Right cardiac atrium (tissue), 5 donors: ENCODE measurements around the gene CA10. TPM values are rescaled to one million over a fixed set of nuclear protein-coding genes. Genes with fewer than 3 reads are reported as not detected.

Source experiments
- ATAC-seq, 2 donors: fragments of 200-7000 bp; cut with Tn5 transposase; one replicate each; pipeline versions ENCODE4 v1.8.0 to v1.9.1; 2020; ENCODE audit warnings: moderate library complexity in 2 of 2, mild to moderate bottlenecking in 1 of 2
- DNase-seq, 3 donors: peaks; one replicate each; pipeline ENCODE4 v3.0.0-alpha.2; 2020
- H3K27ac ChIP-seq: one replicate; pipeline ENCODE4 v1.5.1; 2013; ENCODE audit warnings: mild to moderate bottlenecking, low read length, control low read depth, moderate library complexity
- H3K27me3 ChIP-seq: one replicate; pipeline ENCODE4 v1.6.1; 2013; ENCODE audit not compliant: control insufficient read depth, insufficient read depth
- H3K4me1 ChIP-seq: one replicate; pipeline ENCODE4 v1.6.1; 2013; ENCODE audit warnings: low read length; ENCODE audit not compliant: control insufficient read depth, insufficient read depth
- H3K4me3 ChIP-seq: one replicate; pipeline ENCODE4 v1.5.1; 2013; ENCODE audit warnings: low read length, control low read depth
- H3K9me3 ChIP-seq: one replicate; pipeline ENCODE4 v1.6.1; 2013; ENCODE audit warnings: low read length; ENCODE audit not compliant: control insufficient read depth
- WGBS: extraction: QIAGEN DNeasy Blood & Tissue Kit; methylation state at CpG from one replicate; pipeline ENCODE4 v1.1.7; 2013; 5-methylcytosine and 5-hydroxymethylcytosine counted together
- intact Hi-C, 4 donors: fragments of 100-400 bp; cut with DNase I; formaldehyde crosslinking; loops; one replicate each; pipeline versions ENCODE4 v1.11.0 to v1.14.0; 2022 to 2023
- polyA plus RNA-seq: library from polyadenylated mRNA; stranded (reverse); fragments of 200-250 nt; gene quantifications from one replicate; pipeline ENCODE4 v1.2.3, GENCODE V29; 2013
- total RNA-seq, 4 donors: library from RNA; stranded (reverse); fragmentation: NEBNext Ultra II Directional; extraction: Animal tissue kit (Norgen Biotek cat#: 25700); gene quantifications; one replicate each; pipeline ENCODE4 v1.2.1, GENCODE V29; 2021
- donor health status: healthy with polysubstance abuse.
- donor health status: DM: no; HTN: yes; CAD: no.
- donor health status: DM: no; HTN: no; CAD: no.
- donor health status: DM: no; HTN: yes; CAD: no; lungs with severe emphysema.
- donor health status: DM: yes; HTN: yes; CAD: no.

Gene CA10
- total and polyA plus RNA-seq, 5 donors: 0.05 TPM; not detected in 4

DNA sequence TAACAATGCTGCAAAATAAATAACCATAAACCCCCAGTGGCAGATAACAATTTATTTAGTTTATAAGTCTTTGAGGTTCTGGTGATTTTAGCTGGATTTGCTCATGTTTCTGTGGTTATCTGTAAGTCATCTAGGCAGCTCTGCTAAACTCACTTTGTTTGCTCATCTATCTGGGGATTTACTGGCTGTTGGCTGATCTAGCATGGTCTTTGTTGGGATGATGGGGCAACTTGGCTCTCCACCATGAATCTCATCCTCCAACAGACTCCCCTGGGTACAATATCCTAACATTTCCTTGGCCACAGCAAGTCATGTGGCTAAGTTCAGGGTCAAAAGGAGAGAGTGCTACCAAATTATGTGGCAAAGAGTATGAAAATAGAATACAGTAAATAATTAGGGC, 359.3 kb downstream of the CA10 start:
- H3K4me3 ChIP-seq: no peak overlapping the region
- intact Hi-C loops: no loop called here
- no peaks in the 10 kb centered on the region for H3K4me1 ChIP-seq
- no peak overlapping the region for H3K27ac ChIP-seq
- DNase-seq (no peak), ATAC-seq (no peak)
- H3K9me3 ChIP-seq: no peaks in the 10 kb centered on the region
- no peaks in the 10 kb centered on the region for H3K27me3 ChIP-seq

DNA sequence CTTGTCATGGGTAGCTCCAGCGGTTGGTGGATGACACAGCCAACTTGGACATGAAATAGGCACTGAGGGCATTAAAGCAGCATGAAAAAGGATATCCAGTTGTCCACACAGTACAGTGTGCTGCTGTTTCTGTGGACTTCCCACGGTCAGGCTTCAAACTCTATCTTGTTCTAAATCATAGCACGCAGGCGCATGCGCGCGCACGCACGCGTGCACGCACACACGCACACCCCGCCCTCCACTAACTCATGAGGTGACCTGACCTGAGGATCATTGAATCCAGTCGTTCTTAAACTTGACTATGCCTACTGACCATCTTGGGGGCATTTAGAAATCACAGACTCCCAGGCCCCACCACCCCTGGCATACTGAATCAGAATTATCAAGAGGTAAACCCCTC, 361.4 kb downstream of the CA10 start:
- DNase-seq (no peak), ATAC-seq (no peak)
- Histone ChIP-seq H3K4me3 (no peak overlapping the region), H3K27ac (no peak overlapping the region), H3K4me1 (no peaks in the 10 kb centered on the region), H3K27me3 (no peaks in the 10 kb centered on the region), H3K9me3 (no peaks in the 10 kb centered on the region)
- 92% methylated on average over 14 of the region's 14 CpGs for WGBS
- intact Hi-C loops: no loop called here

DNA sequence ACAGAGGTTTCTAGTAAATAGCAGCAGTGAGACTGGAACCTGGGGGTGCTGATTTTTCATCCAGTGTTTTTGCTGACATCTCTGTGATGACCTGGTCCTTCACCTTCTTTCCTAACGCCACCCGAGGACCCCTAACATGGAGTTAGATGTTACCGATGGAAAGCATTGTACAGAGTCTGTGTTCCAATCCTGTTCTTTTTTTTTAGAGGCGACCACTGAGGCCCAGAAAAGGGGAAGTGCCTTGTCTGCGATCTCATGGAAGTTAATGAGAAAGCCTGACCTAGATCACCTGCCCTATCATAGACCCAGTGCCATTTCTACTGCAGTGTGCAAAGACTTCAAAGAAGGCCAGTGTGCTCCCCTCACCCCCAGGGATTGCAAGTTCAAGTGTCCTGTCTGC, 362.5 kb downstream of the CA10 start:
- no peaks in the 10 kb centered on the region for H3K9me3 ChIP-seq
- no peak overlapping the region for H3K27ac ChIP-seq
- H3K27me3 ChIP-seq: no peaks in the 10 kb centered on the region
- 75% methylated on average over 5 of the region's 5 CpGs for WGBS
- no peak for DNase-seq
- intact Hi-C loops: no loop called here
- no peak for ATAC-seq
- H3K4me1 ChIP-seq: no peaks in the 10 kb centered on the region
- H3K4me3 ChIP-seq: no peak overlapping the region

- WGBS: 37% methylated on average over 1 of the region's 1 CpG
- intact Hi-C loops: no loop called here
- ATAC-seq: no peak
Observed at GRCh38 chr17:51795401-51795800, 363.1 kb downstream of the CA10 start.

DNA sequence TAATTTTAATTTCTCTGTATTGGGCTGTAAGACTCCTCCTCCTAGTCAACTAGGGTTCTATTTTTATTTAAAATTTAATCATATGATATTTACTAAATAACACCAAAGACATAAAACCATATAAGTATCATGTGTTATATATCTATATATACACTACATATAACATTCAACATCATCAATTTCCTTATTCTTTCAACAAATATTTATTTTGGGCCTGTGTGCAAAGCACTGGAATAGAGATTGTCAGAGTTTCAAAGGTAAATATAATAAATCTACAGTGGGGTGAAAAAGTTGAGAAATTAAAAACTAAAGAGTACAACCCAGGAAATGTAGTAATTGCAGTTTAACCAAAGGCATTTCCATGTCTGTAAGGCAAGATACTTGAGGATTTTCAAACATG, 364.0 kb downstream of the CA10 start:
- Histone ChIP-seq H3K4me1 (no peaks in the 10 kb centered on the region), H3K27me3 (no peaks in the 10 kb centered on the region), H3K9me3 (no peaks in the 10 kb centered on the region), H3K27ac (no peak overlapping the region), H3K4me3 (no peak overlapping the region)
- ATAC-seq (no peak), DNase-seq (no peak)
- intact Hi-C loops: no loop called here

More at GRCh38 chr17:51795401-51795800, 363.1 kb downstream of the CA10 start:
- Histone ChIP-seq H3K4me3 (no peak overlapping the region), H3K9me3 (no peaks in the 10 kb centered on the region), H3K4me1 (no peaks in the 10 kb centered on the region), H3K27ac (no peak overlapping the region), H3K27me3 (no peaks in the 10 kb centered on the region)
- DNase-seq: no peak

GRCh38 chr17:51793686-51794085, 364.8 kb downstream of the CA10 start:
- DNase-seq: no peak
- 97% methylated on average over 1 of the region's 1 CpG for WGBS
- no peak for ATAC-seq
- H3K27ac ChIP-seq: no peak overlapping the region
- no peaks in the 10 kb centered on the region for H3K4me1 ChIP-seq
- H3K4me3 ChIP-seq: no peak overlapping the region
- intact Hi-C loops: no loop called here
- no peaks in the 10 kb centered on the region for H3K27me3 ChIP-seq
- H3K9me3 ChIP-seq: no peaks in the 10 kb centered on the region

GRCh38 chr17:51778842-51779241, 379.7 kb downstream of the CA10 start:
- no peaks in the 10 kb centered on the region for H3K4me1 ChIP-seq
- no peak overlapping the region for H3K4me3 ChIP-seq
- 60% methylated on average over 5 of the region's 5 CpGs for WGBS
- no peak overlapping the region for H3K27ac ChIP-seq
- no peak for DNase-seq
- no peak for ATAC-seq
- intact Hi-C loops: no loop called here
- H3K9me3 ChIP-seq: no peaks in the 10 kb centered on the region
- H3K27me3 ChIP-seq: no peaks in the 10 kb centered on the region

DNA sequence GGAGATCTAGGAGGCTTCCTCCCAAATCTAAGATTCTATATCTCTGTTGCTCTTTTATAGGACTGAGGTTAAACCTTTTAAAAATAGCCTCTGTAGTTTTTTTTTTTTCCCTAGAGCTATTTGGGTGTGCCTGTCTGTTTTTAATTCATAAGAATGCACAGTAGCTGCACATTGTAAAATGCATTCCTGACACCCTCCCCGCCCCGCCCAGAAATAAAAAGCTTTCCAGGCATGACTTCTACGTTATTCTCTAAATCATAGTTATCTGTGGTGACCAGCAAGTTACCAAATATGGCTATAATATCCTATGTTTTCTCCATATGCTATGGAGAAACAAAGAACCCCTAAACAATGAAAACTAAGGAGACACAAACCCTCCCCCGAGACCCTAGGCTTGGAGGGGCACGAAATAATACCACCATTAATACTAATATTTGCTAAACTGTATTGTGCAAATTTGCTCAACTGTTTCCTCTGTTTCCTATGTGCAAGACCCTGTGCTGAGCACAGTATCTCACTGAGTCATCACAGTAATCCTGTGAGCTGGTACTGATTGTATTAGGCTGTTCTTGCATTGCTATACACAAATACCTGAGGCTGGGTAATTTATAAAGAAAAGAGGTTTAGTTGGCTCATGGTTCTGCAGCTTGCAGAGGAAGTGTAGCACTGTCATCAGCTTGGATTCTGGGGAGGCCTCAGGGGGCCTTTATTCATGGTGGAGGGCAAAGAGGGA, 388.3 kb downstream of the CA10 start:
- Histone ChIP-seq H3K27me3 (peaks cover 2% of the 10 kb centered on the region), H3K4me1 (no peaks in the 10 kb centered on the region), H3K27ac (no peak overlapping the region), H3K4me3 (no peak overlapping the region), H3K9me3 (no peaks in the 10 kb centered on the region)
- 75% methylated on average over 5 of the region's 5 CpGs for WGBS
- DNase-seq (no peak), ATAC-seq (no peak)
- intact Hi-C loops: no loop called here

DNA sequence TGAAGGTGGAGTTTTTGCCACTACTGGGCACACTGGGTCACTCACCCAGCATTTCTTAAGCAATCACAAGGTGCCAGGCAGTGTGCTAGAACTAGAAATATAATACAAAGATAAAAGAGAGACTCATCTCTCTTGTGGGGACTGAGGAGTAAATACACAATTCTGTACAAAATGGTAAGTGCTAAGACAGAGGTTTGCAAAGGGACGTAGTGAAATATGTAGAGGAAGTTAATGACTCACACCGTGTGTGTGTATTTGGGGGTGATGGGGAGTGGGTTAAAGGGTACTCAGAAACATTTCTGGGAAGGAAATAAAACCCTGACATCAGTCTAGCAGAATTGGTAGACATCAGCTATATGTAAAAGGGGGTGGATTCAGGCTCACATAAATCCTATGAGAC, 389.3 kb downstream of the CA10 start:
- H3K27me3 ChIP-seq: peaks cover 2% of the 10 kb centered on the region
- ATAC-seq (no peak), DNase-seq (no peak)
- H3K4me3 ChIP-seq: no peak overlapping the region
- no peaks in the 10 kb centered on the region for H3K9me3 ChIP-seq
- no peak overlapping the region for H3K27ac ChIP-seq
- no peaks in the 10 kb centered on the region for H3K4me1 ChIP-seq
- 60% methylated on average over 2 of the region's 2 CpGs for WGBS
- intact Hi-C loops: loop anchor here in 2 of 4 donors (10.0 kb wide), 2 partner anchors 64 to 336 kb away; no protein-coding TSS in a partner anchor

- no peaks in the 10 kb centered on the region for H3K4me1 ChIP-seq
- H3K27me3 ChIP-seq: peaks cover 2% of the 10 kb centered on the region
- H3K27ac ChIP-seq: no peak overlapping the region
- DNase-seq: no peak
- no peak for ATAC-seq
- no peaks in the 10 kb centered on the region for H3K9me3 ChIP-seq
- intact Hi-C loops: loop anchor here in 2 of 4 donors (10.0 kb wide), 2 partner anchors 64 to 336 kb away; no protein-coding TSS in a partner anchor
- WGBS: 44% methylated on average over 2 of the region's 2 CpGs
- no peak overlapping the region for H3K4me3 ChIP-seq
Observed at GRCh38 chr17:51768706-51769105, 389.8 kb downstream of the CA10 start.

- Histone ChIP-seq H3K4me1 (no peaks in the 10 kb centered on the region), H3K4me3 (no peak overlapping the region), H3K27me3 (peaks cover 2% of the 10 kb centered on the region), H3K9me3 (no peaks in the 10 kb centered on the region), H3K27ac (no peak overlapping the region)
- intact Hi-C loops: loop anchor here in 2 of 4 donors (10.0 kb wide), 2 partner anchors 62 to 338 kb away; no protein-coding TSS in a partner anchor
- WGBS: 91% methylated on average over 1 of the region's 1 CpG
- no peak for ATAC-seq
- DNase-seq: no peak
Observed at GRCh38 chr17:51767287-51767686, 391.2 kb downstream of the CA10 start.
